Activated CD8-positive, alpha-beta memory T cell treated with anti-CD3 and anti-CD28 coated beads, Interleukin-2, amount 10 ng/mL, durations not matched to agents 7 days and 5 days (primary cell): Measurements from ENCODE around the gene DMD. TPM values are rescaled to one million over a fixed set of nuclear protein-coding genes. Genes with fewer than 3 reads are reported as not detected.

Experiments used
- ATAC-seq: fragments of 150-1000 bp; cut with Tn5 transposase; one replicate; pipeline ENCODE4 v1.10.0; 2021; ENCODE audit warnings: moderate library complexity
- CTCF ChIA-PET: fragments of 350-600 bp; sonication (Branson Sonifier 250); formaldehyde crosslinking; loops from one replicate; lab custom pipeline; 2021; ENCODE audit warnings: antibody characterized with exemption; lab: Charles Lee
- DNase-seq: peaks from one replicate; pipeline ENCODE4 v3.0.0-alpha.2; 2020
- H3K27ac Mint-ChIP-seq: one replicate; pipeline ENCODE4 v1.8.0; 2021; ENCODE audit warnings: mild to moderate bottlenecking, mixed read lengths
- H3K27me3 Mint-ChIP-seq: one replicate; pipeline ENCODE4 v1.8.0; 2021; ENCODE audit warnings: mixed read lengths
- H3K36me3 Mint-ChIP-seq: one replicate; pipeline ENCODE4 v1.8.0; 2021; ENCODE audit warnings: mild to moderate bottlenecking, mixed read lengths
- H3K4me1 Mint-ChIP-seq: one replicate; pipeline ENCODE4 v1.8.0; 2021; ENCODE audit warnings: mixed read lengths
- H3K4me3 Mint-ChIP-seq: one replicate; pipeline ENCODE4 v1.8.0; 2021; ENCODE audit warnings: mild to moderate bottlenecking, moderate library complexity, mixed read lengths
- H3K9me3 Mint-ChIP-seq: one replicate; pipeline ENCODE4 v1.8.0; 2022; ENCODE audit warnings: low read depth, mixed read lengths
- total RNA-seq, 2 experiments: library from RNA; stranded (reverse); gene quantifications; one replicate each; pipeline ENCODE4 v1.2.3, GENCODE V29; 2021

DMD gene
- total RNA-seq, 2 experiments from 2014 or later, result 0.32 to 8.4 TPM

DNA sequence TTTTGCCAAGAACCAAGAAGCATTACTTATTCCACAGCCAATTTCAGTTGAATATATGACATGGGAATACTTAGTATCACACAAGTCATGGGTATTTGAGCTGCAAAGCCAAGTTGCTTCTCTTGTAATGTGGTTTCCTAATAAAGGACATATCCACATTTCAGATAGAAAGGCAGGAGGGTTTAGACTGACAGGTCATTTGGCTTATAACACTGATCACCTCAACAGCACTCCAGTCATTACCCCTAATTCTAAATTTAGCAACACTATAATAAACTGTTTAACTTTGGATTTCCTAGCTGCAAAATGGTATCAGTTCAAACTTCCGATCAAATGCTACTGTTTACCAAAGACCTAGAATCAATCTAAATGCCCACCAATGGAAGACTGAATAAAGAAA, 2025.5 kb downstream of the DMD start:
- DNase-seq (no peak), ATAC-seq (no peak)
- Mint-ChIP-seq H3K4me1 (no peaks in the 10 kb centered on the region), H3K9me3 (no peaks in the 10 kb centered on the region), H3K4me3 (no peak overlapping the region), H3K27ac (no peak overlapping the region), H3K27me3 (no peaks in the 10 kb centered on the region), H3K36me3 (no peaks in the 10 kb centered on the region)
- CTCF ChIA-PET, result no interaction called here

DNA sequence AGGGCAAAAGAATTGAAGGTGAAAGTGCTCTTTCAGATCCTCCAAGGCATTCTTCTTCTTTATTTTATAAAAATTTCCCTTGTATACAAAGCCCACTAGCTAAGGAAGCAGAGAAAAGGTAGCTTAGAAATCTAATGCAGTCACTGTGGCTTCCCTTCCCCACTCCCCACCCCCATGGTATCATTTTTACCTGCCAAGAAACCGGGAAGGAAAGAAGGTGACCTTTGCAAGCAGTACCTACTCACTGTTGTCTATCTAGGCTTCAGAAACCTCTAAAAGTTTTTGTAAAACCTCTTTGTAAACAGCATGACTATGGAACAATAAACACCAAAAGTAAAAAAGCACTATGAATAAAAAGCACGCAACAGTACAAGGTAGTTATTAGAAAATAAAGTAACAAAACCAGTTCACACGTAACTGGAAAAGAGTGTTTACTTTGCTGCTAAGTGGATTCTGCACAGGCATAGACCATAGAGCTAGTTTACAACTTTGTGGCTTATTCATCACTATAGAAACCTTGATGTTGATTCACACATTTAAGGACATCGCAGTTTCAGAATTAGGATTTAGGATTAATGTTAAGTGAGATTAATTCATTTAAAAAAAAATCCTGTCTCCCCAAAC, 2029.9 kb downstream of the DMD start:
- Mint-ChIP-seq H3K27me3 (no peaks in the 10 kb centered on the region), H3K27ac (no peak overlapping the region), H3K36me3 (no peaks in the 10 kb centered on the region), H3K9me3 (no peaks in the 10 kb centered on the region), H3K4me3 (no peak overlapping the region), H3K4me1 (no peaks in the 10 kb centered on the region)
- DNase-seq, result no peak
- CTCF ChIA-PET, result no interaction called here
- ATAC-seq, result no peak

DNA sequence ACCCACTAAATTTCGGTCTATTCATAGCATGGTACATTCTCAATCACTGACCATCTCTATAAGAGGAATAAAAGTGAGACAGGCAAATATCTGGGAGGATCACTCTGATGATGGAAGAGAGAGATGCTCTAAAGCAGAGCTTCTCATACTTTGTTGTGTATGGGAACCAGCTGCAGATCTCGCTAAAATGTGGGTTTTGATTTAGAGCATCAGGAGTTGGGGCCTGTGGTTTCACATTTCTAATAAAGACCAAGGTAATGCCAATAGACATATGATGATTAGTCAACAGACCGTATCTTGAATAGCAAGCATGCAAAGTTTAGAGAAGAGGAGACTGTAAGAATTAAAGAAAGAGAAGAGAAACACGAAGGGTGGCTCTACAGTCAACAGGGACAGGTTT, 2032.1 kb downstream of the DMD start:
- H3K27ac Mint-ChIP-seq, result no peak overlapping the region
- no peaks in the 10 kb centered on the region for H3K27me3 Mint-ChIP-seq
- no peaks in the 10 kb centered on the region for H3K4me1 Mint-ChIP-seq
- no peak for DNase-seq
- no peak overlapping the region for H3K4me3 Mint-ChIP-seq
- CTCF ChIA-PET, result no interaction called here
- no peak for ATAC-seq
- H3K36me3 Mint-ChIP-seq, result no peaks in the 10 kb centered on the region
- H3K9me3 Mint-ChIP-seq, result no peaks in the 10 kb centered on the region

DNA sequence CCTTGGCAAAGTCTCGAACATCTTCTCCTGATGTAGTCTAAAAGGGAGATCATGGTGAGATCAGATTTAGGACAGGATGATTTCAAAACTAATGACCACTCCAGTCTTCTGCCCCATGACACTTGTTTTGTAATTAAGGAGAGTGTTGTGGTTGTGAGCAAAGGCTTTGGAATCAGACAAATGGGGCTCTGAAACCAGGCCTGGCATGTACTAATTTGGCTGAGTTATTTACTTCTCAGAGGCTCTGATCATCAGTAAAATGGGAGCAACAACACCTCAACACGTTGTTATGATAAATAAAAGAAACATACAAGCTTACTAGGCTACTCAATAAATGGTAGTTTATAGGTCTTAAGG, 2032.6 kb downstream of the DMD start:
- no peaks in the 10 kb centered on the region for H3K27me3 Mint-ChIP-seq
- H3K4me3 Mint-ChIP-seq, result no peak overlapping the region
- CTCF ChIA-PET, result no interaction called here
- H3K27ac Mint-ChIP-seq, result no peak overlapping the region
- H3K36me3 Mint-ChIP-seq, result no peaks in the 10 kb centered on the region
- ATAC-seq (no peak), DNase-seq (no peak)
- H3K9me3 Mint-ChIP-seq, result no peaks in the 10 kb centered on the region
- H3K4me1 Mint-ChIP-seq, result no peaks in the 10 kb centered on the region

DNA sequence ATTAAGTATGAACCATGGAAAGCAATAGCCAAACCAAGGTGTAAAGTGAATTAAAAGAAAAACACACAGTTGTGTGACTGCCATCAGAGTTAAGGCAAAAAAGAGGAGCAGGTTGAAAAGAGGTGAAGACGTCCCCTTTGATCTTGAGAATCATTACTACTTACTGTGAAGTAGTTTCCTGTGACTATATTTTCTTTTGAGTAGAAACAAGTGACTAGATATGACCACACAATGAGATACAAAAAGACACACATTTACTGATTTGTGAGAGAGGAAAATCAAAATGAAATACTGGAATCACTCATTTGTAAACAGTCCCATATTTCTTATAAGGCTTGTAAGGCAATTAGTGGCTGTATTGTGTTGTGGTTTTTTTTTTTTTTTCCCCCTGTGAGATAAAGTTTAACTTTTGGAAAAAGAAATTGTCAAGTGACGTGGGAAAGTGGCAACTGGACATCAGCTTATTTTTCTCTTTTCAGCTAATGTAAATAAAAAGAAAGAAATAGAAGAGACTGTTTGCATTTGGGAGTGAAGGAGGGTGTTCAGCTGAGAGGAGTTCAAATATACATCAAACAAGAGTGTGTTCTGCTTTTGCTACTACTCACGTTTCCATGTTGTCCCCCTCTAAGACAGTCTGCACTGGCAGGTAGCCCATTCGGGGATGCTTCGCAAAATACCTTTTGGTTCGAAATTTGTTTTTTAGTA, 2033.1 kb downstream of the DMD start:
- Mint-ChIP-seq H3K36me3 (no peaks in the 10 kb centered on the region), H3K27me3 (no peaks in the 10 kb centered on the region), H3K27ac (no peak overlapping the region), H3K4me3 (no peak overlapping the region), H3K4me1 (no peaks in the 10 kb centered on the region), H3K9me3 (no peaks in the 10 kb centered on the region)
- CTCF ChIA-PET, result no interaction called here
- no peak for ATAC-seq
- no peak for DNase-seq

DNA sequence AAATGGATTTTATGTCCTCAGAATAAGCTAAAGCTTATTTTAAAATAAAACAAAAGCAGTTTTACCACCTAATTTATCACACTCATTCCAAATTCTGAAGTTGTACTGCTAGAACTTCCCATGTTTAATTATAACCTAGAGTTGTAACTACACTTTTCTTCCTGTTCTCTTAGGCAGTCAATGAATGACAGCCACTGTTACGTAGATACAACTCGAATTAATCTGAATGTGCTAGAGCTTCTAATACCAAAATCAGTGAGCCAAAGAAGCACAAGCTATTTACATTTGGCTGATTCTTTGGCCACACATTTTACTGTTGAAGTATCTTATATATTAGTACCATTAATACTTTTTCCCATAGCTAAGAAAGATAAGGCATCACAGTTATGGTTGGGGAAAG, 2040.6 kb downstream of the DMD start:
- DNase-seq, result no peak
- CTCF ChIA-PET, result no interaction called here
- no peak for ATAC-seq
- H3K27ac Mint-ChIP-seq, result no peak overlapping the region
- no peaks in the 10 kb centered on the region for H3K27me3 Mint-ChIP-seq
- H3K9me3 Mint-ChIP-seq, result no peaks in the 10 kb centered on the region
- H3K4me1 Mint-ChIP-seq, result no peaks in the 10 kb centered on the region
- no peaks in the 10 kb centered on the region for H3K36me3 Mint-ChIP-seq
- no peak overlapping the region for H3K4me3 Mint-ChIP-seq

DNA sequence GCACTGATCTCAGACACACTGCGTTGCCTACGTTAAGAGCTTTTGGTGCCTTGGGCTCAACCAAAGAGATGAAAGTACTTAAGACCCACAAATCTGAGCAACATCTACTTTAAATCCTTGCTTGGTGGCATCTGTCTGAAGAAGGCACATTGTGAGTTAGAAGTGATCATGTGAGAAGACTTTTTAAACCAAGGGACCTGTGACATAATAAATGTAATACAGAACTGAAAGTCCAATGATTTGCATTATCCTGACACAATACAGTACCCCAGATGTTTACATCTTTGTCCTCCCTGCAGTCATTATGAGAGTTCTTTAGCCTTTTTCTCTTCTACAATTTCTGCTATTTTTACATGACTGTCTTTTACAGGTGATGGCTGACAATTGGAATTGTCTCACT, 2042.8 kb downstream of the DMD start:
- H3K36me3 Mint-ChIP-seq, result no peaks in the 10 kb centered on the region
- no peak for ATAC-seq
- H3K4me3 Mint-ChIP-seq, result no peak overlapping the region
- CTCF ChIA-PET, result no interaction called here
- no peaks in the 10 kb centered on the region for H3K9me3 Mint-ChIP-seq
- no peaks in the 10 kb centered on the region for H3K4me1 Mint-ChIP-seq
- H3K27me3 Mint-ChIP-seq, result no peaks in the 10 kb centered on the region
- no peak for DNase-seq
- no peak overlapping the region for H3K27ac Mint-ChIP-seq

DNA sequence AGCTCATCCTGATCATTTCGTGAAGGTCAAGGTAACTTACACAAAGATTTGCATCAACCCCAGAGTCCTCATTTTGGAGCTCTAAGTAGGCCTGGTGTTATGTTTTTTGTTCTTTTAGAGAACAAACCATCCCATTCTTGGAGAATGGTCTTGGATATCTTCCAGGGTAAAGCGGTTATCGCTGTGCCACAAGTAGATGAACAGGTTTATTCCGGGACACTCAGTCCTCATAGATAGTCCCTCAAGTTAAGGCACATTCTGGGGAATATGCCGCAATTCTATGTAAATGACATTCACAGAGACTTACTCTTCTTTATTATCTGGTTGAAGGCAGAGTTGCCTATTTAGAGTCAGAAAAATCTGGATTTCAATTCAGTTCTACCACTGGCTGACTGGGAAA, 2044.5 kb downstream of the DMD start:
- no peaks in the 10 kb centered on the region for H3K27me3 Mint-ChIP-seq
- ATAC-seq, result no peak
- no peak overlapping the region for H3K27ac Mint-ChIP-seq
- no peak for DNase-seq
- CTCF ChIA-PET, result no interaction called here
- no peaks in the 10 kb centered on the region for H3K36me3 Mint-ChIP-seq
- H3K9me3 Mint-ChIP-seq, result no peaks in the 10 kb centered on the region
- H3K4me3 Mint-ChIP-seq, result no peak overlapping the region
- no peaks in the 10 kb centered on the region for H3K4me1 Mint-ChIP-seq

DNA sequence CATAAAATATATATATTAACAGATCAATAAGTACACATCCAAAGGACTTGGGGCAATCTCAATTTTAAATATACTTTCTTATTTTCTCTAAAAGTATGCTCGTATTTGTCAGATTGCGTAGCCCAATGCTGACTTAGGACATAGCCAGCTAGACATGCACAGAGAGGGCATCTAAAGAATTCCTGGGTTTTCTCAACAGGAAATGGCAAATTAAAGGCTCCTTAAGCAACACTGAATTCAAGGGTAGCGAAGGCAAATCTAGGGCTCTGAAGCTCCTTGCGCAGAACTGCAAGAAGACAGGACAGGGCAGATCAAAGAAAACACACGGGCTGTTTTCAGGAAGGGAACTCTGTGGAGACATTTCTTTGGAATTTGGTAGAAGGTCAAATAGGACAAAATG, 2044.9 kb downstream of the DMD start:
- Mint-ChIP-seq H3K4me3 (no peak overlapping the region), H3K9me3 (no peaks in the 10 kb centered on the region), H3K36me3 (no peaks in the 10 kb centered on the region), H3K27me3 (no peaks in the 10 kb centered on the region), H3K27ac (no peak overlapping the region), H3K4me1 (no peaks in the 10 kb centered on the region)
- CTCF ChIA-PET, result no interaction called here
- no peak for DNase-seq
- ATAC-seq, result no peak

DNA sequence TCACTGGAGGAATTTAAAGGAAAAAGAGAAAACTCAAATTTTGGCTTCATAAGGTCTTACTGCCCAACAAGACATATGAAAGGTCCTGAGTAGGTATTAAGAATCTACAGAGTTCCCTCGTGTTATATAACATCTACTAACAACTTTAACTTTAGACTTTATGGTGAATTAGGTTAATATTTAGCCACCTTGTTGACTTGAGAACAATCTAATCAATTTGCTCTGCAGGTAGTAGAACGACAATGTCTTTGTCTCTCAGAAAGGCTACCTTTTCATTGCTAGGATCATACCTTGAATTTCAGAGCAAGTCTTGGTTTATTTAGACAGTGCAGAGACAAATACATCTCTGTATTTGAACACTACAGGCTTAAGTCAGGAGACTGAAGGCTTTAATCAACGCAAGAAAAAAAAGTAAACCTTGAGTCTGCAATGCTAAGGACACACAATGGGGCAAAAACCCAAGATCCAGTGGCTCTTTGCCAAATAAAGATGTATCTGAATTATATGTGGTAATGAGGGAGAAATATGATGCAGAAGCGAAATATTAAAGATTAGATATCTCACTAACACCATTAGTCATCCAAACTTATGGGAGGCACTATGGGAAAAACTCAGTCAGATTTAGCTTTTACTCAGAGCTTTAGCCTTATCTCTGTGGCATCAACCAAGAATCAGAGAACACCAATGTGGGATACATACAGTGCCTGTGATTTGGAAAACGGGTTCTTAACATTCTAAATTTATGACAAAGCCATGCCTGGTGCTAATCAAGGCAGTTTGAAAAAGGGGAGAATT, 2045.9 kb downstream of the DMD start:
- CTCF ChIA-PET, result no interaction called here
- Mint-ChIP-seq H3K27me3 (no peaks in the 10 kb centered on the region), H3K36me3 (no peaks in the 10 kb centered on the region), H3K4me1 (no peaks in the 10 kb centered on the region), H3K27ac (no peak overlapping the region), H3K4me3 (no peak overlapping the region), H3K9me3 (no peaks in the 10 kb centered on the region)
- ATAC-seq, result no peak
- no peak for DNase-seq

DNA sequence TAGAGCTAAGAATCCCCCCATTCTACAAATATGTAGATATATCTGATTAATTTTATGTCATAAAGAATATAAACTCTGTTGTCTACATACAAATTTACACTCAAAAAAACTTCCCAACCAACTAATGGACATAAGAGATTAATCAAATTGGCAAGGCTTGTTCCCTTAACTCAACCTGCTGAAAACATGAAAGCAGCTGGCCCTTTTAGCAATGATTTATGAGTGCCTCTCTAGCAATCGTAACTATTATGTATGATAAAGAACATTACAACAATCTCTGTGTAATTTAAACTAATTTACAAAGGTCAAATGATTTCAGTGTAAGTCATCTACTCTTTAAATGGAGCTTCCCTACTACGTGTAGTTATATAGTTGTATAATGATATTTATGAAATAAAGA, 2056.4 kb downstream of the DMD start:
- H3K4me3 Mint-ChIP-seq, result no peak overlapping the region
- H3K27me3 Mint-ChIP-seq, result no peaks in the 10 kb centered on the region
- H3K27ac Mint-ChIP-seq, result no peak overlapping the region
- DNase-seq (no peak), ATAC-seq (no peak)
- no peaks in the 10 kb centered on the region for H3K9me3 Mint-ChIP-seq
- H3K4me1 Mint-ChIP-seq, result no peaks in the 10 kb centered on the region
- CTCF ChIA-PET, result no interaction called here
- H3K36me3 Mint-ChIP-seq, result no peaks in the 10 kb centered on the region

DNA sequence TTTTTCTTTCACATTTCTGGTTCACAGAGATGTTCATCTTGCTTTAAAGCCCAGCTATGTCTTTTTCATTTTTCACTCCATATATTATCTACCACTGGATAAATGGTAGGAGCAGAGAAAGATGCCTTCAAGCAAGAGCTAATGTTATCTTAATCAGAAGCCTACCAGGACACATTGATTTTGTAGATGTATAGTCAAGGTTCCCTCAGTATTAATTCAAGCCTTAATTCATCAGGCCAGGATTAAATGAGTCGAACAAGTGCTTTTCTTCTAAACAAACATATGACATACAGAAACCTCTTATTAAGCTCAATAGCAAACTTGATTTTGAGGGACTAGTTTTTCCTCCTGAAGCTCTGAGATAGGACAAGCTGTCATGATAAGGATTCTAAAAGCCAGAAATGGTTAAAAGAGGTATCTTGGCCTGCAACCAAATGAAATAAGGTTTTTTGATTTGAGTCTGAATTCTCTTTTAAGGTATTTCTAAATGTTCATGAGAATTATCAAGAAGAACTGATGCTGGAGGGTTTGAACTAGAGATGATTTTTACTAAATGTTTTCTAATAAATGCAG, 2057.8 kb downstream of the DMD start:
- Mint-ChIP-seq H3K9me3 (no peaks in the 10 kb centered on the region), H3K27ac (no peak overlapping the region), H3K36me3 (no peaks in the 10 kb centered on the region), H3K4me3 (no peak overlapping the region), H3K4me1 (no peaks in the 10 kb centered on the region), H3K27me3 (no peaks in the 10 kb centered on the region)
- ATAC-seq, result no peak
- CTCF ChIA-PET, result no interaction called here
- no peak for DNase-seq

DNA sequence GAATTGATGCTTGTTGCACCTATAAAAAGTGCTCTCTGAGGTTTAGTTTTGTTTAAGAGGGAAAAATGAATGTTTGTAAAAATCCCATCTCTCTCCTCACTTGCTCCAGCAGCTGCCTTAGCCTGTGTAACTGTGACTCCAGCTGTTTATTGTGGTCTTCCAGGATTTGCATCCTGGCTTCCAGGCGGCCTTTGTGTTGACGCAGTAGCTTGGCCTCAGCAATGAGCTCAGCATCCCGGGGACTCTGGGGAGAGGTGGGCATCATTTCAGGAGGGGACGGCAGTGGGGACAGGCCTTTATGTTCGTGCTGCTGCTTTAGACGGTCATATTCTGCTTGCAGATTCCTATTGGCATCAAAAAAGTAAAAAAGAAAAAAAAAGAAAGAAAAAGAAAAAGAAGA, 2064.2 kb downstream of the DMD start:
- Mint-ChIP-seq H3K36me3 (no peaks in the 10 kb centered on the region), H3K9me3 (no peaks in the 10 kb centered on the region), H3K4me1 (no peaks in the 10 kb centered on the region), H3K27ac (no peak overlapping the region), H3K27me3 (no peaks in the 10 kb centered on the region), H3K4me3 (no peak overlapping the region)
- DNase-seq (no peak), ATAC-seq (no peak)
- CTCF ChIA-PET, result no interaction called here

DNA sequence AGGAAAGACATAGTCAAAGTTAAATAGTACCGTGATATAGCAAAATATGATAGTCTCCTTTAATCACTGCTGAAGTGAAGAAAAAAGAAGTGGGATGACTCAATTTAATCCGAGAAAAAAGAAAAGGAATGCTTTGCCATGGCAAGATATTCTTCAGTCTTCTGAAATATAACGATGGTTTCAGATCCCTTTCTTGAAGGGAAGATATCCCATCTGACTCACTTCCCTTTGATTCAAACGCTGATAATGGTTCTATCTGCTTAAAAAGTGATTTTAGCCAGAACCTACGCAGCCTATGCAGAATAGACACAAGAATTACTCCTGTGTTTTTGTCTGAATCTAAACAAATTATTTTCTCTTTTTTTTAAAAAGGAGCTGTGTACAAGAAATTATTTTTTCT, 2071.4 kb downstream of the DMD start:
- no peak for DNase-seq

More for the DNA sequence above, 2071.4 kb downstream of the DMD start:
- CTCF ChIA-PET, result no interaction called here
- Mint-ChIP-seq H3K4me1 (peaks cover 7% of the 10 kb centered on the region), H3K27ac (no peak overlapping the region), H3K9me3 (peaks cover 2% of the 10 kb centered on the region), H3K27me3 (no peaks in the 10 kb centered on the region), H3K4me3 (no peak overlapping the region), H3K36me3 (no peaks in the 10 kb centered on the region)
- ATAC-seq, result no peak
